Measurements from ENCODE around the gene AMZ1.
"Not testable (repeated sequence)": the region's sequence is repeated elsewhere in the genome, so short reads cannot be mapped to it uniquely, and the experiment has no call there.

The AMZ1 gene

DNA sequence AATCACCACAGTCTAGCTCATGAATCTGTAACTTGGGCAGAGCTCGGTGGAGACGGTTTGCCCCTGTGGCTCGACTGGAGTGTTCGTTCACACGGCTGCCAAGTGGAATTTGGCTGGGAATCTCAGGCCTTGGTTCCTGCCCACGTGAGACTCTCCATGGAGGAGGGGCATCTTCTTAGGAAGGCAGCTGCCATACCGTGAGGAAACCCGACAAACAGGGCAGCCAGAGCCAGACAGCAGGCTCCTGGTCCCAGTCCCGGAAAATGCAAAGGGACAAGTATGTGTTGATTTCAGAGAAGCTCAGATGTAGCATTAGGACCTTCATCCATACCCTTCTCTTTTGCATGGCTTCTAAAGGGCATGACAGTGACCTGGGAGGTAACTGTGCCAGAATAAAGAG, 26.6 kb downstream of the AMZ1 start:
- no peak for DNase-seq

DNA sequence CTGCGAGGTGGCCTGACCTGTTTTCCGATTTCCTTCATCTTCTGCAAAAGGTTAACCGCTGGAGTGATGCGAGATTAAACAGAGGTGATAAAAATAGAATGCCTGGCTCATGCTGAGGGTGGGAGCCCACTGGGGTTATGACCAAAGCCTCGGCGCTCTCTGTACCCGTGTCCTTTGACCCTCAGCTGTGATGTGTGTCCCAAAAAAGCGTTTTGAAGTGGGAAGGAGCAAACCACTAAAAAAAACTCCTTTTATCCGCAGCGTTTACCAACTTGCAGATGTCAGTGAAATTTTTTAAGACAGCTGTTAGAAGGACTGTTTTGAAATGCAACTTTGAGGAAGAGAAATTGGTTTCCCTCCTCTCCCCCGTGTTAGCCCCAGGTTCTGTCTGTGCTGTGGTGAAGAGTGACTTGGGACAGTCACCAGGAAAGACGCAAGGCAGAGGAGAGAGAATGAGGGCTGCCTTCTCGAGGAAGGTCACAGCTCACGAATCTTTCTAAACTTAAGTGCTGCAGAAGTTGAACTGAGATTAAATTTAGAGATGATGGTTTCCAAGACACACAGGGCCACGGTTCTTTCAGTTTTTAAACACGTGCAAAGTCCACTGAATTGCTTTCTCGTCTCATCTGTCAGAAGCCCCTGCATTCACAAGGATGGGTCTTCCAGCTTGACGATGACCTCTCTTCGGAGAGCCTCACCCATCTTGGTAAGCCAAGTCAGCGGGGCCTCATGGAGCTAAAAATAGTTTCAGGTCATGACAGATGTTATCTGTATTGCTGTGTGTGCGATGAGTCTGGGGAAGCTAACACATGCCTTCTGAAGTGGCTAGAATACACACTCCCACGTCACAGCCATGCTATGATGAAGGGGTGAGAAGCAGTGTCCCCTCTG, 27.6 kb downstream of the AMZ1 start:
- DNase-seq, result no peak

- no peak for DNase-seq
These were observed 28.5 kb downstream of the AMZ1 start for GRCh38 chr7:2716488-2716887.

GRCh38 chr7:2716906-2717292, 28.9 kb downstream of the AMZ1 start:
- DNase-seq, result no peak

GRCh38 chr7:2717293-2718261, 29.6 kb downstream of the AMZ1 start:
- peak; percentile 76 for DNase-seq

DNA sequence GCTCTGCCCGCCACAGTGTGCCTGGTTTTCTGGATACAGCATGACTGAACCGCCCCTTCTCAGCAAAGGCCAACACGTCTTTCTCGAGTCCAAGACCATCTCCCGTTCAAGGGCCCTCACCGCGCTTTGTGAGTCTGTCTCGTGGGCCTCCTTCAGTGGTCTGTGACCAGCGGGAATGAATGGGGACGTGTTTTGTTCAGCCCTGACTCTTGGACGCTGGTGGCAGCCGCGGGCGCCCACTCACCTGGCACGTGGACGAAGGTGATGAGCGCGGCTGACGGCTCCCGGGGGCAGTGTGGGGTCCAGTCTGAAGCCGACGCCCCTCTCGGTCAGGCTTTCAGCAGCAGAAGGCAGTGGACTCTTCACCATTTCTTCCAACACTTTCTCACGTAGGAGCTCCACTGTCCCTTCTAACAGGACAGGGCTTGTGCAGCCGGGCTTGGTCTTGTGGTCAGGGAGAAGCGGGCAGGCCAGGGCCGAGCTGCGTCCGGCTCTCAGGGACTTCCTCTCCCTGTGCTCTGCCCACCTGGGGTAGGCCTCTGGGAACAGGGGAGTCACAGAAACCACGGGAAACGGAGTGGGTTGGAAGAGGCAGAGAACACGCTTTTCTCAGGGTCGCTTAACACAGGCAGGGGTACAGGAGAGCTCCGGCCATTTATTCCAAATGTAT, 30.4 kb downstream of the AMZ1 start:
- no peak for DNase-seq

- no peak for DNase-seq
These were observed 31.0 kb downstream of the AMZ1 start for GRCh38 chr7:2719007-2719406.

GRCh38 chr7:2720024-2720423, 32.0 kb downstream of the AMZ1 start:
- no peak for DNase-seq

DNA sequence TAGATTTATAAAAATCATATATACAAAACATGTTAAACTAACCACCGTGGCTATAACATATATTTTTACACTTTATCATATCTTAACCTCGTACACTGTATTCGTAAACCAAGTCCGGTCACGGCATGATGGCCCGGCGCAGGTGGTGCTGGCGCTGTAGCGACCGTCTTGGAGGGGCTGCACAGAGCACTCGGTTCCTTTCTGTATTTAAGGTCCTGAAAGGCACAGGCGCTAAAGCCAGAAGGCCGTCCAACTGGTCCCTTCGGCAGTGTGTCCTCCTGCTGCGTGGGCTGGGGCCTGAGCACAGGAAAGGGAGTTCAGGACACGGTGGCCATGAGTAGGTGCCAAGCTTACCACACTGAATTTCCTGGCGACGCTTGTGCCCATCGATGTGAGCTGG, 33.8 kb downstream of the AMZ1 start:
- no peak for DNase-seq

- DNase-seq, result no peak
These were observed 34.6 kb downstream of the AMZ1 start for GRCh38 chr7:2722591-2722990.

DNA sequence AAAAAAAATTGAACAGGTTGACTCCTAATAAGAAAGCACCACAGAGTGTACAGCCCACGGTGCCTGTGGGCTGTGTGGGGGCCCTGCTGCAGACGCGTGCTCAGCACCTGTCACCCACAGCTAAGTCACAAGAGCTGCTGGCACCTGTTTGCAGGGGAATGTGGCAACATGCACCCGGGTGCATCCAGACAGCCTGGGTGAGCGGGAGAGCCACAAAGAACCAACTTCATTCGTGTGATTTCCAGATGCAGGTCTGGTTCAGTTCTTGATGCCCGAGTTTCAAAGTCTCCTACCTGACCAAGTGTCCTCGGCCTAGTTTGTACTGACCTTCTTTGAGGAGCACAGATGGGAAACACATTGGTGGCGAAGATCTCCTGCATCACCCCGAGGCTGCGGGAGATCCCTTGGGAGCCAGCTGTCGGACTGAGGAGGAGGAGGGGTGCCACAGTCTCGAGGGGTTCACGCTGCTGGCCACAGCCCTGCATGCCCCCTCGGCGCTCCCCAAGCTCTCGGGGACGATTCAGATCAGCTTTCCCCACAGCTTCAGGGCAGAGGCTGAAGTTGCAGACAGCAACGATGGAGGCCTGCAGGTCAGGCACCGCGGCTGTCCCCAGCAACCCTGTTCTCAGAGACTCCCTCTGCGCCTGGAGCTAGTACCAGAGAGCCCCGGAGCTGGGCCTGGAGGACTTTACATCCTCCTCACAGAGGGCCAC, 35.3 kb downstream of the AMZ1 start:
- no peak for DNase-seq

GRCh38 chr7:2724036-2724435, 36.0 kb downstream of the AMZ1 start:
- not testable (repeated sequence) for DNase-seq

GRCh38 chr7:2724453-2725177, 36.6 kb downstream of the AMZ1 start:
- no peak for DNase-seq

- no peak for DNase-seq
These were observed 37.4 kb downstream of the AMZ1 start for GRCh38 chr7:2725178-2726105.

- no peak for DNase-seq
These were observed 38.5 kb downstream of the AMZ1 start for GRCh38 chr7:2726316-2727018.

GRCh38 chr7:2727206-2727605, 39.2 kb downstream of the AMZ1 start:
- DNase-seq, result not testable (repeated sequence)

DNA sequence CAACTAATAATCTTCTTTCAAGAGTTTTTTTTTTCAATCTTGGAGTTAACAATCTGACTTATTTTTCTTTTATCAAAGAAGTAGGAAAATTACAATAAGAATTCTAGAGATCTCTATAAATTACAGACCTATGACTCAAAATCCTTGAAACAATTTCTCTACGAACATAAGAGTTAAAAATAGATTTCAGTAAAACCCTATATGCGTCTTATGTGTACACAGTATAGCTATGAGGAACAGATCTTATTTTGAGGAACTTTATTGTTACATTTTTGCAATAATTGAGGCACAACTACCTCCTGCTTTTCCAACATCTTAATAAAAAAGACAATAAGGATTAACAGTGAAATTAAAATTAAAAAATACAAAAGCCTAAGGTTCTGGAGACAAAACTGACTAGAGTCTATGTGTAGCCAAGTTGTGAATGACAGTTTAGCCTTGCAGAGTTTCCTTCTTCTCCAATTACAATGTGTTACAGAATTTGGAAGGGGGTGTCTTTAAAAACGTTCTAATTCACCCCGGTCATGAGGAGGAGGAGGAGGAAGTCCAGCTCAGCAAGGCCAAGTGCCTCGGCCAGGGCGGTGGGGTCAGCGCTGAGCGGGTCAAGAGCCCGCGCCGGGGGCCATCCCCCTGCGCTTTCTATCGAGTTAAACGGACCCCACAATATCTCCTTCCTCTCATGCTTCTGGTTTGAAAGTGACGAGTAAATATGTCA, 40.5 kb downstream of the AMZ1 start:
- no peak for DNase-seq

DNA sequence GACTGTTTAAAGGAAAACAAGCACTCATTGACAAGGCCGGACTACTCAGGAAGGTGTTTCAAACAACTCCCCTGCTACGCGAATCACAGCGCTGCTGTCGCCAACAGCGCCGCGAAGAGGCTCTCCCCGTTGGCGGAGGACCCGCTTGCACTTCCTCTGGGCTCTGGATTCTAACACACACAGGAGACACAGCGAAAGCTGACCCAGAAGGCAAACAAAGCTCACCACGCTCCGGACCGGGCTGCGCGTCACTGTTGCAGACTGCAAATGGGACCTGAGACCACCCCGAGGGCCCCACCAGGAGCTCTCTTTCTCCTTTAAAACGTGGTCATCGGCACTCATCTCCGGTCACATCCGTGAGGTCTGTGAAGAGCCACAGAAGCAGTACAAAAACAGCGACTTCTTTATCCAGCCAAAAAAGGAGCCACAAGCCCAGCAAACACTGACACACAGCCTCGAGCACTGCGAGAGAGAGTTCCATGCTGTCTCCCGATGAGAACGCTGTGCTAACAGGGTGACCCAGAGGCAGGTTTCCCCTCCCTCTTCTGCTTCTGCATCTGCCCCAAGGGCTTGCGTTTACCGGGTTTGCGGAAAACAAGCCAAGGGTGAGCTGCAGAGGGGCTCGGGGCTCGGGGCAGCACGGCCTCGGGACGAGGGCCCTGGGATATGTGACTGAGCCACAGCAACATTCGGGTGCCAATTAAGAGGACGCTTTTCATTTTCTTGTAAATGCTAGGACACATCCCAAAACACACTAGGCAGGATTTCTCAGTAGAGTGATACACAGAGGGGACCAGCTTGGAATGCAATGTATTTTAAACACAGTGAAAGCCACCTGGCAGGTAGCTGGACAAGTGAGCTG, 41.3 kb downstream of the AMZ1 start:
- DNase-seq, result no peak

Measured in GDM1 (cell line).